ENCODE results near the gene CCDC8. TPM values are rescaled to one million over a fixed set of nuclear protein-coding genes. Genes with fewer than 3 reads are reported as not detected.

Gene CCDC8
- total RNA-seq, 2 experiments from 2014 or later: not detected

DNA sequence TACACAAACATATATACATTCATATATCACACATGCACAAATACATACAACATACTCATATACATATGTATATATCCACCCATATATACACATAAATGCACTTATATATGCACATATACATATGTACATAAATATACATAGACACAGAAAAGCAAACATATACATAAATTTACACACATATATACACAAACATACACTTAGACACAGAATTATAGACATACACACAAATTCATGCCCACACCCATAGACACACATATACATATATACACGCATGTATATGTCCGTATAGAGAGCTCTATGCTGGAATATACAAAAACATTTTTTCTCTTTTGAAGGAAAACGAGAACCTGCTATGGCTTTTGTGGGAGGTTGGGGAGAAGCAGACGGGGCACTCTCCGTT is 37.4 kb upstream of the CCDC8 start:
- Mint-ChIP-seq H3K27ac (no peak overlapping the region), H3K9me3 (peaks cover 8% of the 10 kb centered on the region), H3K27me3 (peaks cover 15% of the 10 kb centered on the region), H3K4me1 (ENCODE audit: low read depth) (no peaks in the 10 kb centered on the region), H3K36me3 (ENCODE audit: low read depth) (peaks cover 1% of the 10 kb centered on the region), H3K4me3 (no peak overlapping the region)
- ATAC-seq (no peak), DNase-seq (no peak)
- intact Hi-C loops (cut with micrococcal nuclease): no loop called here
- TF ChIP-seq CTCF (IDR thresholded peaks at IDR 0.05): no peak
- POLR2A ChIA-PET: no interaction called here
- CTCF ChIA-PET: interaction anchor here (0.7 to 1.5 kb wide), 2 partner anchors 38 to 55 kb away, joined by 3 read pairs; no protein-coding TSS in a partner anchor

GRCh38 chr19:46449228-46449627 is 35.9 kb upstream of the CCDC8 start:
- peaks cover 1% of the 10 kb centered on the region for H3K36me3 Mint-ChIP-seq (ENCODE audit: low read depth)
- no peak overlapping the region for H3K27ac Mint-ChIP-seq
- H3K27me3 Mint-ChIP-seq: peaks cover 15% of the 10 kb centered on the region
- ChIA-PET CTCF (interaction anchor here (1.1 to 1.2 kb wide), 2 partner anchors 25 to 90 kb away, joined by 3 read pairs; no protein-coding TSS in a partner anchor), POLR2A (no interaction called here)
- no peaks in the 10 kb centered on the region for H3K4me1 Mint-ChIP-seq (ENCODE audit: low read depth)
- DNase-seq (no peak), ATAC-seq (no peak)
- no peak overlapping the region for H3K4me3 Mint-ChIP-seq
- peaks cover 8% of the 10 kb centered on the region for H3K9me3 Mint-ChIP-seq
- intact Hi-C loops (cut with micrococcal nuclease): no loop called here
- no peak for TF ChIP-seq CTCF (IDR thresholded peaks at IDR 0.05)

- Mint-ChIP-seq H3K4me1 (ENCODE audit: low read depth) (no peaks in the 10 kb centered on the region), H3K9me3 (peaks cover 8% of the 10 kb centered on the region), H3K4me3 (no peak overlapping the region), H3K36me3 (ENCODE audit: low read depth) (peaks cover 1% of the 10 kb centered on the region), H3K27me3 (peaks cover 15% of the 10 kb centered on the region), H3K27ac (no peak overlapping the region)
- ATAC-seq: no peak
- no peak for TF ChIP-seq CTCF (IDR thresholded peaks at IDR 0.05)
- POLR2A ChIA-PET: no interaction called here
- DNase-seq: no peak
- CTCF ChIA-PET: interaction anchor here (1.1 kb wide), 1 partner anchor 26 kb away, joined by 3 read pairs; no protein-coding TSS in a partner anchor
- intact Hi-C loops (cut with micrococcal nuclease): no loop called here
Observed at GRCh38 chr19:46448601-46449000, 35.2 kb upstream of the CCDC8 start.

DNA sequence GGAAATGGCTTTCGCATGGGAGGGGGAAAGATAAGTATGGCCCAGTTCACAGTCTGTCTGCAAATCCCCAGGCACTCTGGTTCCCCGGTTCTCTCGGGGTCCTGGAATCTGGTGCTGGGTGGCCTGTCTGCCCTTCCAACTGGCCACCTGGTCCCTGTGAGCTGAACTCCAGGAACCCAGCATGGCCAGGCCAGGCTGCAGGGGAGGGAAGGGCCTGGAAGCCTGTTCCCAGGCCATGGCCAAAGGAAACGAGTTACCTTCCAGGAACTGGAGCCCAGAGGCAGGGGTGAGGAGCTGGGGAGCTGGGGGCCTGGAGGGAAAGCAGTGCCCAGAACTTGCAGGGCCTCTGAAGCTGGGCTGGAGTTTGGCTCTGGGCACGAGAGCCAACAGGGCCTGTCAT is 34.5 kb upstream of the CCDC8 start:
- H3K4me1 Mint-ChIP-seq (ENCODE audit: low read depth): no peaks in the 10 kb centered on the region
- ChIA-PET CTCF (no interaction called here), POLR2A (no interaction called here)
- H3K4me3 Mint-ChIP-seq: no peak overlapping the region
- peaks cover 15% of the 10 kb centered on the region for H3K27me3 Mint-ChIP-seq
- no peak overlapping the region for H3K27ac Mint-ChIP-seq
- no peak for TF ChIP-seq CTCF (IDR thresholded peaks at IDR 0.05)
- DNase-seq: no peak
- ATAC-seq: no peak
- peaks cover 8% of the 10 kb centered on the region for H3K9me3 Mint-ChIP-seq
- intact Hi-C loops (cut with micrococcal nuclease): no loop called here
- H3K36me3 Mint-ChIP-seq (ENCODE audit: low read depth): peaks cover 1% of the 10 kb centered on the region

DNA sequence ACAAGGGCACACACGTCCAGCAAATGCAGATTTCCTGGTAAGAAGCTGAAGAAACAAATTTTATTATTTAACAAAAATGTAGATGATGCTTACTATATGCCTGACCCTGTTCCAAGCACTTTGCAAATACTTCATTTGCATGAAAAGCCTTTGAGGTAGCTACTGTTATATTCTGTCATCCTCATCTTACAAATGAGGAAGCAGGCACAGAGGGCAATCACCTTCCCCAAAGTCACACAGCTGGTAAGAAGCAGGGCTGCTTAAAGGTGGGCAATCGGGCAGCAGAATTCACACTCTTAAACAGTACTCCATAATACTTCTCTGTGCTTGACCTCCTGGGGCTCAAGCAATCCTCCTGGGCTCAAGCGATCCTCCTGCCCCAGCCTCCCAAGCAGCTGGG is 33.6 kb upstream of the CCDC8 start:
- Mint-ChIP-seq H3K36me3 (ENCODE audit: low read depth) (peaks cover 1% of the 10 kb centered on the region), H3K9me3 (peaks cover 8% of the 10 kb centered on the region), H3K4me1 (ENCODE audit: low read depth) (no peaks in the 10 kb centered on the region), H3K27ac (no peak overlapping the region), H3K27me3 (peaks cover 10% of the 10 kb centered on the region), H3K4me3 (no peak overlapping the region)
- ChIA-PET CTCF (interaction anchor here (0.7 kb wide), 1 partner anchor 67 kb away, joined by 3 read pairs; no protein-coding TSS in a partner anchor), POLR2A (no interaction called here)
- TF ChIP-seq CTCF (IDR thresholded peaks at IDR 0.05): no peak
- DNase-seq: no peak
- intact Hi-C loops (cut with micrococcal nuclease): no loop called here
- ATAC-seq: no peak

Measured in activated CD8-positive, alpha-beta T cell treated with anti-CD3 and anti-CD28 coated beads for 36 hours (primary cell).